Activated T-helper 2 cell treated with anti-CD3 and anti-CD28 coated beads, Interferon-gamma antibody, Interleukin-2, Interleukin-4, amounts not matched to agents 10 μg/mL and 5 μg/mL and 100 μg/mL, durations not matched to agents 14 hours and 24 hours and 36 hours (primary cell): ENCODE results near the gene ST8SIA3. TPM values are rescaled to one million over a fixed set of nuclear protein-coding genes. Genes with fewer than 3 reads are reported as not detected.
"Not testable (repeated sequence)": the region's sequence is repeated elsewhere in the genome, so short reads cannot be mapped to it uniquely, and the experiment has no call there.

Source experiments
- DNase-seq: peaks from one replicate; pipeline ENCODE4 v3.0.0; 2021; ENCODE audit warnings: low spot score
- H3K27ac Mint-ChIP-seq: one replicate; pipeline ENCODE4 v1.8.0; 2021; ENCODE audit warnings: mixed read lengths
- H3K27me3 Mint-ChIP-seq: one replicate; pipeline ENCODE4 v1.8.0; 2021; ENCODE audit warnings: low read depth, mixed read lengths
- H3K36me3 Mint-ChIP-seq: one replicate; pipeline ENCODE4 v1.8.0; 2021; ENCODE audit warnings: low read depth, mixed read lengths
- H3K4me1 Mint-ChIP-seq: one replicate; pipeline ENCODE4 v1.8.0; 2021; ENCODE audit warnings: low read depth, mixed read lengths
- H3K4me3 Mint-ChIP-seq: one replicate; pipeline ENCODE4 v1.8.0; 2021; ENCODE audit warnings: low read depth, mild to moderate bottlenecking, moderate library complexity, mixed read lengths
- H3K9me3 Mint-ChIP-seq: one replicate; pipeline ENCODE4 v1.8.0; 2021; ENCODE audit warnings: mixed read lengths
- intact Hi-C: fragments of 100-400 bp; cut with micrococcal nuclease; formaldehyde crosslinking; loops from one replicate; pipeline ENCODE4 v1.15.1; 2023
- total RNA-seq: library from RNA; stranded (reverse); gene quantifications from 2 replicates; pipeline ENCODE4 v1.2.3, GENCODE V29; 2022

ST8SIA3 gene
- total RNA-seq, 1 donor from 2014 or later: not detected

DNA sequence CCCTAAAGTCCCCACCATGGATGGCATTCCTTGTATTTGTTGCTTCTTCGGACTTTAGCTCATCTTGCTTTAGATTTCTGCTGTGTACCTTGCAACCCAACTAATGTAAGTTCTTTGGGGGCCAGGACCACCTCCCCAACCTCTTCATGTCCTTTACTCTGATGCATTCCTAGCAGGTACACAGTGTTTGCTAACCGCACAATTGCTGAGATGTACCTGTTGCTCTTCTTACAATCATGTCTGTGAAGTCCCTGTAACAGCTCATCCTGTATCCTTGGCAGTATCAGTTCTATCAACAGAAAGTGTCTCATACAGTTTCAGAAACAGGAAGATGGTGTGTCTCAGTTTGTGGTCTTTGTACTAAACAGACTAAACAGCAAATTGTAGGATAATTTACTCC is 24.1 kb downstream of the ST8SIA3 start:
- H3K9me3 Mint-ChIP-seq: no peaks in the 10 kb centered on the region

DNA sequence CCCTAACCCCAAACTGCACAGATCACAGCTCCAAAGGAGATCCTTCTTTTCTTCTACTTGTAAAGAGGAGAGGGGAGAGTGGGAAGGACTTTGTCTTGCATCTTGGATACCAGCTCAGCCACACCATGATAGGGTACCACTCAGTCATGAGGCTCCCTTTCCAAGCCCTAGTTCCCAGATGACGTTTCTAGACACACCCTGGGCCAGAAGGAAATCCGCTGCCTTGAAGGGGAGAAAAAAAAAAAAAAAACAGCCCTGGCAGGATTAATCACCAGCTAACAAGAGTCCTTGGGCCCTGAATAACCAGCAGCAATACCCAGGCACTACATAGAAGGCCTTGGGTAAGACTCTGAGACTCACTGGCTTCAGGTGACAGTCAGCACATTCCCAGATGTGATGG is 36.9 kb downstream of the ST8SIA3 start:
- no peak overlapping the region for H3K4me3 Mint-ChIP-seq
- intact Hi-C loops: no loop called here
- no peaks in the 10 kb centered on the region for H3K9me3 Mint-ChIP-seq
- no peak for DNase-seq
- H3K27me3 Mint-ChIP-seq: no peaks in the 10 kb centered on the region
- H3K36me3 Mint-ChIP-seq: no peaks in the 10 kb centered on the region
- no peaks in the 10 kb centered on the region for H3K4me1 Mint-ChIP-seq
- H3K27ac Mint-ChIP-seq: no peak overlapping the region

More for the DNA sequence above, 24.1 kb downstream of the ST8SIA3 start:
- Mint-ChIP-seq H3K4me1 (no peaks in the 10 kb centered on the region), H3K27ac (no peak overlapping the region), H3K36me3 (no peaks in the 10 kb centered on the region), H3K27me3 (no peaks in the 10 kb centered on the region), H3K4me3 (no peak overlapping the region)
- intact Hi-C loops: no loop called here
- DNase-seq: no peak

DNA sequence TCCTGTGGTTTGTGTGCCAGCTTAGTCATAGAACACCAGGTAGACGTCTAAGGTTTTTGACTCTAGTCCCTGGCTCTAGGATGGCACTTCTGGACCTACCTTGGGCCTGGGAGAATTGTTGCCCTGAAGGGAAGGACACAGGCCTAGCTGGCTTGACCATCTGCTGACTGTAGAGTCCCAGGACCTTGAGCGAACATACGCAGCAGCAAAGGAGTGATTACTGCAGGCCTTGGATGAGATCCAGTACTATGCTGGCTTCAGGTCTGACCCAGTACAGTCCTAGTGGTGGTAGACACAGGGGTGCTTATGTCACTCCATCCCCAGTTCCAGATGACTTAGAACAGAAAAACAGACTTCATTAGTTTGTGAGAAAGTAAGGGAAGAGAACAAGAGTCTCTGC is 37.7 kb downstream of the ST8SIA3 start:
- no peak for DNase-seq
- intact Hi-C loops: no loop called here
- H3K27me3 Mint-ChIP-seq: no peaks in the 10 kb centered on the region
- H3K4me1 Mint-ChIP-seq: no peaks in the 10 kb centered on the region
- H3K9me3 Mint-ChIP-seq: no peaks in the 10 kb centered on the region
- no peaks in the 10 kb centered on the region for H3K36me3 Mint-ChIP-seq
- H3K4me3 Mint-ChIP-seq: no peak overlapping the region
- no peak overlapping the region for H3K27ac Mint-ChIP-seq

DNA sequence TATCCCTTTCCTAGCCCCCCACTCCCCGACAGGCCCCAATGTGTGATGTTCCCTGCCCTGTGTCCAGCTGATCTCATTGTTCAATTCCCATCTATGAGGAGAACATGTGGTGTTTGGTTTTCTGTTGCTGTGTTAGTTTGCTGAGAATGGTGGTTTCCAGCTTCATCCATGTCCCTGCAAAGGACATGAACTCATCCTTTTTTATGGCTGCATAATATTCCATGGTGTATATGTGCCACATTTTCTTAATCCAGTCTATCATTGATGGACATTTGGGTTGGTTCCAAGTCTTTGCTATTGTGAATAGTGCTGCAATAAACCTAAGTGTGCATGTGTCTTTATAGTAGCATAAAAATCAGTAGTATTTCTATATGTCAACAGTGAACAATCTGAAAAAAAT is 42.4 kb downstream of the ST8SIA3 start:
- DNase-seq, H3K27ac Mint-ChIP-seq, H3K27me3 Mint-ChIP-seq, H3K9me3 Mint-ChIP-seq, H3K4me1 Mint-ChIP-seq, H3K36me3 Mint-ChIP-seq, intact Hi-C loops, H3K4me3 Mint-ChIP-seq: not testable (repeated sequence)

DNA sequence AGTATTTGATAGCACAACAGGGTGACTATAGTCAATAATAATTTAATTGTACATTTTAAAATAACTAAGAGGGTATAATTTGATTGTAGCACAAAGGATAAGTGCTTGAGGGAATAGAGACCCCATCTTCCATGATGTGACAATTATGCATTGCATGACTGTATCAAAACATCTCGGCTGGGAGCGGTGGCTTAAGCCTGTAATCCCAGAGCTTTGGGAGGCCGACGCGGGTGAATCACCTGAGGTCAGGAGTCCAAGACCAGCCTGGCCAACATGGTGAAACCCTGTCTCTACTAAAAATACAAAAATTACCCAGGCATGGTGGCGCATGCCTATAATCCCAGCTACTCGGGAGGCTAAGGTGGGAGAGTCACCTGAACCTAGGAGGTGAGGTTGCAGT is 44.5 kb downstream of the ST8SIA3 start:
- DNase-seq, H3K4me1 Mint-ChIP-seq, H3K4me3 Mint-ChIP-seq, H3K27ac Mint-ChIP-seq, H3K9me3 Mint-ChIP-seq, H3K27me3 Mint-ChIP-seq, intact Hi-C loops, H3K36me3 Mint-ChIP-seq: not testable (repeated sequence)

DNA sequence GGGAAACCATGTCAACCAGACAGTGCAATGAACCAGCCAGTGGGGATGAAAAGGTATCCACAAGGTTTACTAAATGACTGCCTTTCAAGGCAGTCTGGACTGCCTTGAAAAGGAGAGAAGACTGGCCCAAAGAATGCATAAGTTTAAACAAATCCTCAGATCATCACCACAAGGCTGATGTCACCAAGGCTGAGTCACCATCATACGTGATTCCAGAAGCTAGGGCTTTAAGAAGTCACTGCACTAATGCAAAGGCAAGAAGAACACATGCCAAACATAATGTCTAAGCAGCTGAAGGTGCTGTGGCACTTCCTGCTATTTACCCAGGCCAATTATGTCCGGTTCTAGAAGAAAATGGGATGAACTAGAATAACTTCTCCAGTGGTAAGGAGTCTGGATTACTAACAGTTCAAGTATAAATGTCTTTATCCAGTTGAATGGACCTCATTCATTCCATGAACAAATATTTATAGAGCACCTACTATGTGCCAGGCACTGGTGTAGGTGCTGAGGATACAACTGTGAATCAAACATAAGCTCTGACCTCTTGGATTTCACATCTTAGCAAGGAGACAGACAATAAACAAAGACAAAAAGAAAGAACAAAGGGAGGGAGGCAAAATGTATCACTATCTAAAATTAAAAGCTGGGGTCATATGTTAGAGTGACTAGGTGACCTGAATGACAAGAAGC is 45.2 kb downstream of the ST8SIA3 start:
- H3K4me3 Mint-ChIP-seq: no peak overlapping the region
- no peak for DNase-seq
- H3K4me1 Mint-ChIP-seq: no peaks in the 10 kb centered on the region
- H3K27me3 Mint-ChIP-seq: peaks cover 2% of the 10 kb centered on the region
- H3K27ac Mint-ChIP-seq: no peak overlapping the region
- H3K9me3 Mint-ChIP-seq: peaks cover 3% of the 10 kb centered on the region
- intact Hi-C loops: no loop called here
- H3K36me3 Mint-ChIP-seq: no peaks in the 10 kb centered on the region

DNA sequence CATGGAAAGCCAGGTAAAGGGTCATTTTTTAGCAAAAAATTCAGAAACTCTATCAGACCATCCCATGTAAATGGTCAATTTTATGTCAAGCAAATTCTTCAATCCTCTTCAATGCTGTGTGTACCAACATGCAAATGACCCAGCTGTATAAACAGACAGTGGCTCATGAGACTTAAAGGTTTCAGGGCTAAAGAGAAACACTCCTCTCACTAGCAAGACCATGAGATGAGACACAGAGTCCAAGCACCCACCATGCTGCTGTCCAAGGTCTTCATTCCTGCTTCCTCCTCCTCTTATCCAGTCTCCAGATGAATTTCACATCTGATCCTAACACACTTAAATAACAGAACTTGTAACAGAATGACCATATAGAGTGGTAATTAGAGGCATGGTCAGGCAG is 52.0 kb downstream of the ST8SIA3 start:
- DNase-seq: no peak
- intact Hi-C loops: no loop called here
- H3K9me3 Mint-ChIP-seq: no peaks in the 10 kb centered on the region
- H3K36me3 Mint-ChIP-seq: no peaks in the 10 kb centered on the region
- H3K27ac Mint-ChIP-seq: no peak overlapping the region
- no peak overlapping the region for H3K4me3 Mint-ChIP-seq
- H3K27me3 Mint-ChIP-seq: peaks cover 1% of the 10 kb centered on the region
- no peaks in the 10 kb centered on the region for H3K4me1 Mint-ChIP-seq

DNA sequence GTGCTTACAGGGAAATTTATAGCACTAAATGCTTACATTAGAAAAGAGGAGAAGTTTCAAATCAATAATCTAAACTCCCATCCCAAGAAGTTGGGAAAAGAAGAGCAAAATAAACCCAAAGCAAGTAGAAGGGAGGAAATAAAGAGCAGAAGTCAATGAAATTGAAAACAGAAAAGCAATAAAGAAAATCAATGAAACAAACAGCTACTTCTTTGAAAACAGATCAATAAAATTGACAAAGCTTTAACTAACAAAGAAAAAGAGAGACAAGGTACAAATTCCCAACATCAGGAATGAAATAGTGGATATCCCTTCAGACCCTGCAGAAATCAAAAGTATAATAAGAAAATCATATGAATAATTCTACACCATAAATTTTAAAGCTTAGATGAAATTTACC is 57.3 kb downstream of the ST8SIA3 start:
- Mint-ChIP-seq H3K27ac (no peak overlapping the region), H3K36me3 (no peaks in the 10 kb centered on the region), H3K27me3 (peaks cover 1% of the 10 kb centered on the region), H3K4me3 (no peak overlapping the region), H3K4me1 (no peaks in the 10 kb centered on the region), H3K9me3 (no peaks in the 10 kb centered on the region)
- no peak for DNase-seq
- intact Hi-C loops: no loop called here

DNA sequence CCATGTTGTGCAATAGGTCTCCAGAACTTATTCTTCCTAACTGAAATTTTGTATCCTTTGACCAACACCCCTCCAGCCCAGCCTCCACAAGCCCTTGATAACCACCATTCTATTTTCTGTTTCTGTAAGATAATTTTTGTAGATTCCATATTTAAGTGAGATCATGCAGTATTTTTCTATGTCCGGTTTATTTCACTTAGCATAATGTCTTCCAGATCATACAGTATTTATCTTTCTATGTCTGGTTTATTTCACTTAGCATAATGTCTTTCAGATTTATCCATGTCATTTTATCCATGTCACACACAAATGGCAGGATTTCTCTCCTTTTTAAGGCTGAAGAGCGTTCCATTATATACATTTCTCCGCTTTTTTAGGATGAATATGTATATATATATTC is 58.4 kb downstream of the ST8SIA3 start:
- intact Hi-C loops: no loop called here
- no peaks in the 10 kb centered on the region for H3K9me3 Mint-ChIP-seq
- H3K36me3 Mint-ChIP-seq: no peaks in the 10 kb centered on the region
- DNase-seq: no peak
- no peak overlapping the region for H3K4me3 Mint-ChIP-seq
- no peak overlapping the region for H3K27ac Mint-ChIP-seq
- H3K4me1 Mint-ChIP-seq: no peaks in the 10 kb centered on the region
- peaks cover 1% of the 10 kb centered on the region for H3K27me3 Mint-ChIP-seq

DNA sequence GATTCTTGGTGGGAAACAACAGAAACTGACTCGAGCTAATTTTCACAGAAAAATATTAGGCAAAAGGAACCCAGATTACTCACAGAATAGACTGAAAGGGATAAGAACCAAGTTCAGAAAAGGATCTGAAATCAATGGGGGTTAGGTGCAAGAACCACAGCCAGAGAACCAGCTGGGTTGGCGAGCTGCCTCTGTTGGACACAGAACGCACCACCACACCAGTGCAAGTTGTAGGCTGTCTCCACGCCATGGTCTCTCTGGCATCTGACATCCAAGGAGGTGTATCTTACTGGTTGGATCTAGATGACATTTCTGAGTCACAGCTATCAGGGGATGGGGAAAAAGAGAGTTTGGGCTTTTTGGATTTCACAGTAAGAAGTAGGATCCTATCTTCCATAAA is 64.2 kb downstream of the ST8SIA3 start:
- DNase-seq: no peak
- intact Hi-C loops: no loop called here
- no peak overlapping the region for H3K4me3 Mint-ChIP-seq
- no peaks in the 10 kb centered on the region for H3K4me1 Mint-ChIP-seq
- H3K27ac Mint-ChIP-seq: no peak overlapping the region
- peaks cover 2% of the 10 kb centered on the region for H3K27me3 Mint-ChIP-seq
- H3K36me3 Mint-ChIP-seq: no peaks in the 10 kb centered on the region
- no peaks in the 10 kb centered on the region for H3K9me3 Mint-ChIP-seq

Other genes starting within 250 kb of the ST8SIA3 start
- gene BOD1L2, start 205.5 kb upstream of the ST8SIA3 start, total RNA-seq: not detected in 2 replicates
- not detected in 2 replicates for gene ONECUT2, start 82.8 kb downstream of the ST8SIA3 start, total RNA-seq
- gene FECH, start 234.1 kb downstream of the ST8SIA3 start, total RNA-seq: 17.4 and 21.9 TPM in 2 replicates